ENCODE measurements around the gene NCL.

DNA sequence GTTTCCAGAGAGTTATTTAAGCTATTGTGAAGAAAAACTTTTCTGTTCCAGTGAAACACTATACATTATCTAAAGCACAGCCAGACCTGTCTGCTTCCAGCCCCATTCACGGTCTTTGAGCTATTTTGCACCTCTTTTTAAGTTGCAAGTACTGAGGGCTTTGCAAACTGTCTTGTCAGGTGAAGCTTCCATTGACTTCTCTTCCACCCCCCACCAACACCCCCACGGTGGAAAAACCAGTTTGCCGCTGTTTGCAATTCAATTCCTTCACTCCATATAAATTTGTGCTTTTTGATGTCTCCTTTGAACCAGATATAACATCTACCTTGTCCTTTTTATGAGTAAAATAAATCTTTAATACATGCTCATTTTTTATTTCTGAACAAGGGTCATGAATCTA is 53.0 kb downstream of the NCL start:
- TF ChIP-seq EZH2 (IDR thresholded peaks at IDR 0.05) (no peak), EZH2phosphoT487 (IDR thresholded peaks at IDR 0.05) (no peak)
- TF ChIP-seq, protein P1, sequence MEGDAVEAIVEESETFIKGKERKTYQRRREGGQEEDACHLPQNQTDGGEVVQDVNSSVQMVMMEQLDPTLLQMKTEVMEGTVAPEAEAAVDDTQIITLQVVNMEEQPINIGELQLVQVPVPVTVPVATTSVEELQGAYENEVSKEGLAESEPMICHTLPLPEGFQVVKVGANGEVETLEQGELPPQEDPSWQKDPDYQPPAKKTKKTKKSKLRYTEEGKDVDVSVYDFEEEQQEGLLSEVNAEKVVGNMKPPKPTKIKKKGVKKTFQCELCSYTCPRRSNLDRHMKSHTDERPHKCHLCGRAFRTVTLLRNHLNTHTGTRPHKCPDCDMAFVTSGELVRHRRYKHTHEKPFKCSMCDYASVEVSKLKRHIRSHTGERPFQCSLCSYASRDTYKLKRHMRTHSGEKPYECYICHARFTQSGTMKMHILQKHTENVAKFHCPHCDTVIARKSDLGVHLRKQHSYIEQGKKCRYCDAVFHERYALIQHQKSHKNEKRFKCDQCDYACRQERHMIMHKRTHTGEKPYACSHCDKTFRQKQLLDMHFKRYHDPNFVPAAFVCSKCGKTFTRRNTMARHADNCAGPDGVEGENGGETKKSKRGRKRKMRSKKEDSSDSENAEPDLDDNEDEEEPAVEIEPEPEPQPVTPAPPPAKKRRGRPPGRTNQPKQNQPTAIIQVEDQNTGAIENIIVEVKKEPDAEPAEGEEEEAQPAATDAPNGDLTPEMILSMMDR (IDR thresholded peaks at IDR 0.05): no peak

All from neural progenitor cell (in vitro differentiated cells).